ENCODE measurements around the gene ABCC11. TPM values are rescaled to one million over a fixed set of nuclear protein-coding genes. Genes with fewer than 3 reads are reported as not detected.

The ABCC11 gene
- total RNA-seq, 1 experiment from 2014 or later: 0.34 TPM

DNA sequence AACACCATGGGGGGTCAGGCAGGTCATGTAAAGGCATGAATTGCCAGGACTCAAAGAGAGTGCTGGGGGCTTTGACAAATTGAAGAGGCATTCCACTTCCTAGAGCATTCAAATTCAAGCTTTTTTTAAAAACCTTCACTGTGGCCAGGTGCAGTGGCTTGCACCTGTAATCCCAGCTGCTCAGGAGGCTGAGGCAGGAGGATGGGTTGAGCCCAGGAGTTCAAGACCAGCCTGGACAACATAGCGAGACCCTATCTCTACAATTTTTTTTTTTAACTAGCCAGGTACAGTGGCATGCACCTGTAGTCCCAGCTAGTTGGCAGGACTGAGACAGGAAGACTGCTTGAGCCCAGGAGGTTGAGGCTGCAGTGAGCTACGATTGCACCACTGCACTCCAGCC is 108.8 kb downstream of the ABCC11 start:
- Mint-ChIP-seq H3K27me3 (ENCODE audit: insufficient read depth, unreplicated experiment) (peaks cover 3% of the 10 kb centered on the region), H3K36me3 (ENCODE audit: insufficient read depth, unreplicated experiment) (no peaks in the 10 kb centered on the region), H3K4me1 (ENCODE audit: low read depth, unreplicated experiment) (no peaks in the 10 kb centered on the region), H3K4me3 (ENCODE audit: unreplicated experiment) (no peak overlapping the region), H3K9me3 (ENCODE audit: unreplicated experiment) (no peaks in the 10 kb centered on the region), H3K27ac (ENCODE audit: unreplicated experiment) (no peak overlapping the region)
- BruUV-seq (replicated peaks): no TSS peak
- Histone ChIP-seq H3K27me3 (replicated peaks; ENCODE audit: control insufficient read depth, insufficient read depth, low read length) (no peaks in the 10 kb centered on the region), H3K36me3 (ENCODE audit: control insufficient read depth, insufficient read depth, low read length) (no peaks in the 10 kb centered on the region), H3K4me1 (no peaks in the 10 kb centered on the region), H3K4me3 (ENCODE audit: low read depth, low read length) (no peak overlapping the region), H3K9me3 (no peaks in the 10 kb centered on the region)
- TF ChIP-seq, protein P1, sequence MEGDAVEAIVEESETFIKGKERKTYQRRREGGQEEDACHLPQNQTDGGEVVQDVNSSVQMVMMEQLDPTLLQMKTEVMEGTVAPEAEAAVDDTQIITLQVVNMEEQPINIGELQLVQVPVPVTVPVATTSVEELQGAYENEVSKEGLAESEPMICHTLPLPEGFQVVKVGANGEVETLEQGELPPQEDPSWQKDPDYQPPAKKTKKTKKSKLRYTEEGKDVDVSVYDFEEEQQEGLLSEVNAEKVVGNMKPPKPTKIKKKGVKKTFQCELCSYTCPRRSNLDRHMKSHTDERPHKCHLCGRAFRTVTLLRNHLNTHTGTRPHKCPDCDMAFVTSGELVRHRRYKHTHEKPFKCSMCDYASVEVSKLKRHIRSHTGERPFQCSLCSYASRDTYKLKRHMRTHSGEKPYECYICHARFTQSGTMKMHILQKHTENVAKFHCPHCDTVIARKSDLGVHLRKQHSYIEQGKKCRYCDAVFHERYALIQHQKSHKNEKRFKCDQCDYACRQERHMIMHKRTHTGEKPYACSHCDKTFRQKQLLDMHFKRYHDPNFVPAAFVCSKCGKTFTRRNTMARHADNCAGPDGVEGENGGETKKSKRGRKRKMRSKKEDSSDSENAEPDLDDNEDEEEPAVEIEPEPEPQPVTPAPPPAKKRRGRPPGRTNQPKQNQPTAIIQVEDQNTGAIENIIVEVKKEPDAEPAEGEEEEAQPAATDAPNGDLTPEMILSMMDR (IDR thresholded peaks at IDR 0.05; ENCODE audit: insufficient read depth in 1 of 2, low read depth in 1 of 2, low read length in 1 of 2, severe bottlenecking in 1 of 2, unreplicated experiment in 1 of 2): no peak
- intact Hi-C loops (cut with micrococcal nuclease; ENCODE audit: unreplicated experiment): no loop called here
- DNase-seq: no peak
- ChIA-PET CTCF (no interaction called here), POLR2A (no interaction called here)

DNA sequence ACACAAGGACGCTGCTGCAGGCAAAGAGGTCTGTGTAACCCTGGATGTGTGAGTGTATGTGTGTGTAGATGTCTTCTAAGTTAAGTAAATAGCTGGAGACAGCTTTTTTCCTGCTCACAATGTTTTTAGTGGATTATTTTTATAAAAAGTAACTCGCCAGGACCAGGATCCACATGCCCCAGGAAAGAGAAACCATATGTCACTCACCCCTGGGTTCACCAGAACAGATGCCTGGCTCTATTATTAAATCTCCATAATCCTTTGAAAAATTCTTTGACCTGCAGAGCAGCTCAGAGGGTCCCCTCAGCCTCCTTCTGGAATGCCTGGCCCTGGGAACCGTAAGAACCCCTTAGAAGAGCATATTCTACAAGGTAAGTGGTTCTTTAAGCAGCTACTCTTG is 109.5 kb downstream of the ABCC11 start:
- Mint-ChIP-seq H3K36me3 (ENCODE audit: insufficient read depth, unreplicated experiment) (no peaks in the 10 kb centered on the region), H3K9me3 (ENCODE audit: unreplicated experiment) (no peaks in the 10 kb centered on the region), H3K27ac (ENCODE audit: unreplicated experiment) (no peak overlapping the region), H3K4me1 (ENCODE audit: low read depth, unreplicated experiment) (no peaks in the 10 kb centered on the region), H3K4me3 (ENCODE audit: unreplicated experiment) (no peak overlapping the region), H3K27me3 (ENCODE audit: insufficient read depth, unreplicated experiment) (peaks cover 3% of the 10 kb centered on the region)
- H3K4me1 ChIP-seq: no peaks in the 10 kb centered on the region
- intact Hi-C loops (cut with micrococcal nuclease; ENCODE audit: unreplicated experiment): no loop called here
- ChIA-PET POLR2A (no interaction called here), CTCF (no interaction called here)
- no peak overlapping the region for H3K4me3 ChIP-seq (ENCODE audit: low read depth, low read length)
- H3K36me3 ChIP-seq (ENCODE audit: control insufficient read depth, insufficient read depth, low read length): no peaks in the 10 kb centered on the region
- BruUV-seq (replicated peaks): no TSS peak
- no peaks in the 10 kb centered on the region for H3K27me3 ChIP-seq (replicated peaks; ENCODE audit: control insufficient read depth, insufficient read depth, low read length)
- TF ChIP-seq, protein P1 (IDR thresholded peaks at IDR 0.05; ENCODE audit: insufficient read depth in 1 of 2, low read depth in 1 of 2, low read length in 1 of 2, severe bottlenecking in 1 of 2, unreplicated experiment in 1 of 2): no peak
- no peaks in the 10 kb centered on the region for H3K9me3 ChIP-seq
- DNase-seq: no peak

DNA sequence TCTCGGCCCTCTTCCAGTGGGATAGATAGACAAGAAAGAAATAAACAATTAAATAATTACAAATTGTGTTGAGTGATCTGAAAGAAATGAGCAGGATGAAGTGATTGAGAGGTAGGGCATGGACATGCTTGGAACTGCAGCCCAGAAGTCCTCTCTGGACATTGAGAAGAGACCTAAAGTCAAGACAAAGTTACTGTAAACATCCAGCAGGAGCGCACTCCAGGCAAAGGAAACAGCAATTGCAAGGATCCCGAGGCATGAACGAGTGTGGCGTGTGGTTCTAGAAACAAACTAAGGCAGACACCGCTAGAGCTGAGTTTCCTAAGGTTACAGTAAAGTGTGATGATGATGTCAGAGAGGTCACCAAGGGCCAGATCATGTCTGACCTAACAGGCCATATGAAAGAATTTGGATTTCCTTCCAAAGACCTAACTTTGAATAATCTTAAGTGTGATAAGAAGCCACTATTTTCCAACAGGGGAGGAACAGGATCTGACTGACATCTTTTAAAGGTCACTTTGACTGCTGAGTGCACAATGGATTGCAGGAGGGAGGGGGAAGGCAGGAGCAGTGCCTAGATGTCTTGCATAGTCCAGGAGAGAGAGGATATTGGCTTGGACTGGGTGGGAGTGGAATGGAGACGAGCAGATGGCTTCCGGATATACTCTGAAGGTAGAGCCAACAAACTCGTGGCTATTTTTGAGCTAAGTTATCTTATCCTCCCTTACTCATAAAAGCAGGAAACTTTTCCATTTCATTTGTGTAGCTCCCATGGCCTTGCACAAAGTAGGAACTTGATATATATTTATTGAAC is 110.6 kb downstream of the ABCC11 start:
- TF ChIP-seq, protein P1 (IDR thresholded peaks at IDR 0.05; ENCODE audit: insufficient read depth in 1 of 2, low read depth in 1 of 2, low read length in 1 of 2, severe bottlenecking in 1 of 2, unreplicated experiment in 1 of 2): no peak
- no peak overlapping the region for H3K4me3 ChIP-seq (ENCODE audit: low read depth, low read length)
- Mint-ChIP-seq H3K27me3 (ENCODE audit: insufficient read depth, unreplicated experiment) (peaks cover under 1% of the 10 kb centered on the region), H3K4me3 (ENCODE audit: unreplicated experiment) (no peak overlapping the region), H3K27ac (ENCODE audit: unreplicated experiment) (no peak overlapping the region), H3K36me3 (ENCODE audit: insufficient read depth, unreplicated experiment) (no peaks in the 10 kb centered on the region), H3K4me1 (ENCODE audit: low read depth, unreplicated experiment) (no peaks in the 10 kb centered on the region), H3K9me3 (ENCODE audit: unreplicated experiment) (no peaks in the 10 kb centered on the region)
- DNase-seq: no peak
- H3K9me3 ChIP-seq: no peaks in the 10 kb centered on the region
- CTCF ChIA-PET: no interaction called here
- H3K27me3 ChIP-seq (replicated peaks; ENCODE audit: control insufficient read depth, insufficient read depth, low read length): no peaks in the 10 kb centered on the region
- intact Hi-C loops (cut with micrococcal nuclease; ENCODE audit: unreplicated experiment): no loop called here
- H3K4me1 ChIP-seq: no peaks in the 10 kb centered on the region
- POLR2A ChIA-PET: no interaction called here
- BruUV-seq (replicated peaks): no TSS peak
- no peaks in the 10 kb centered on the region for H3K36me3 ChIP-seq (ENCODE audit: control insufficient read depth, insufficient read depth, low read length)
